WTC11 (cell line): ENCODE measurements around the gene TMEM190. TPM values are rescaled to one million over a fixed set of nuclear protein-coding genes. Genes with fewer than 3 reads are reported as not detected.

Experiments
- ATAC-seq: fragments of 200-7000 bp; cut with Tn5 transposase; 2 replicates; pipeline ENCODE4 v1.10.0; 2021; ENCODE audit warnings: mild to moderate bottlenecking, moderate library complexity
- CTCF ChIA-PET: fragments of 300-600 bp; sonication (Branson Sonifier 250); formaldehyde crosslinking; loops from one replicate; lab custom pipeline; 2021; ENCODE audit warnings: antibody characterized with exemption; lab: Charles Lee
- POLR2A ChIA-PET: fragments of 350-600 bp; sonication (Branson Sonifier 250); formaldehyde crosslinking; loops from one replicate; lab custom pipeline; 2021; ENCODE audit warnings: antibody characterized with exemption; lab: Charles Lee
- DNase-seq: peaks from one replicate; pipeline ENCODE4 v3.0.0; 2021; ENCODE audit warnings: low spot score
- H3K27ac Mint-ChIP-seq: 2 replicates; pipeline ENCODE4 v1.8.0; 2021; ENCODE audit warnings: mixed read lengths
- H3K27me3 Mint-ChIP-seq: 2 replicates; pipeline ENCODE4 v1.8.0; 2021; ENCODE audit warnings: low read depth, mild to moderate bottlenecking, moderate library complexity, mixed read lengths
- H3K36me3 Mint-ChIP-seq: 2 replicates; pipeline ENCODE4 v1.8.0; 2021; ENCODE audit warnings: mixed read lengths
- H3K4me1 Mint-ChIP-seq: 2 replicates; pipeline ENCODE4 v1.8.0; 2022; ENCODE audit warnings: mixed read lengths
- H3K4me3 Mint-ChIP-seq: 2 replicates; pipeline ENCODE4 v1.8.0; 2021; ENCODE audit warnings: mild to moderate bottlenecking, moderate library complexity, mixed read lengths
- H3K9me3 Mint-ChIP-seq: 2 replicates; pipeline ENCODE4 v1.8.0; 2021; ENCODE audit warnings: mixed read lengths
- ATF1 ChIP-seq: sonication (generic); formaldehyde crosslinking; IDR thresholded peaks from 2 replicates; pipeline ENCODE4 v1.8.1; 2023; ENCODE audit warnings: mild to moderate bottlenecking, moderate library complexity, missing genetic modification reagents
- ELF4 ChIP-seq: sonication (generic); formaldehyde crosslinking; IDR thresholded peaks from 2 replicates; pipeline ENCODE4 v1.8.1; 2022; ENCODE audit warnings: low read depth, mild to moderate bottlenecking, moderate library complexity, missing genetic modification reagents
- NFATC4 ChIP-seq: fragments of 250-450 bp; sonication (Bioruptor Pico); IDR thresholded peaks from 2 replicates; pipeline ENCODE4 v1.9.0; 2021; ENCODE audit warnings: mild to moderate bottlenecking
- PRRX2 ChIP-seq: fragments of 250-450 bp; sonication (Bioruptor Pico); IDR thresholded peaks from 2 replicates; pipeline ENCODE4 v1.8.0; 2021; ENCODE audit warnings: mild to moderate bottlenecking
- RORB ChIP-seq: fragments of 250-450 bp; sonication (Bioruptor Pico); IDR thresholded peaks from 2 replicates; pipeline ENCODE4 v1.9.0; 2021; ENCODE audit warnings: mild to moderate bottlenecking
- SMAD4 ChIP-seq: sonication (generic); formaldehyde crosslinking; IDR thresholded peaks from 2 replicates; pipeline ENCODE4 v1.8.0; 2022; ENCODE audit warnings: mild to moderate bottlenecking, missing genetic modification reagents
- TCF7 ChIP-seq: sonication (generic); formaldehyde crosslinking; IDR thresholded peaks from 2 replicates; pipeline ENCODE4 v1.8.0; 2022; ENCODE audit warnings: mild to moderate bottlenecking, low read depth, missing genetic modification reagents, moderate library complexity
- TEAD4 ChIP-seq: sonication (generic); formaldehyde crosslinking; IDR thresholded peaks from 2 replicates; pipeline ENCODE4 v1.8.0; 2022; ENCODE audit warnings: mild to moderate bottlenecking, missing genetic modification reagents
- ZNF138 ChIP-seq: sonication (generic); formaldehyde crosslinking; conservative IDR thresholded peaks from 2 replicates; pipeline ENCODE4 v1.8.1; 2022; ENCODE audit warnings: mild to moderate bottlenecking, moderate library complexity, missing genetic modification reagents
- ZNF232 ChIP-seq: sonication (generic); formaldehyde crosslinking; IDR thresholded peaks from 2 replicates; pipeline ENCODE4 v1.8.0; 2022; ENCODE audit warnings: mild to moderate bottlenecking, missing genetic modification reagents
- ZNF396 ChIP-seq: fragments of 250-450 bp; sonication (Bioruptor Pico); IDR thresholded peaks from 2 replicates; pipeline ENCODE4 v1.8.0; 2021; ENCODE audit warnings: mild to moderate bottlenecking, moderate library complexity, borderline replicate concordance
- ZNF416 ChIP-seq: fragments of 250-450 bp; sonication (Bioruptor Pico); IDR thresholded peaks from 2 replicates; pipeline ENCODE4 v1.9.0; 2021; ENCODE audit warnings: mild to moderate bottlenecking, inconsistent platforms
- ZNF423 ChIP-seq: fragments of 250-450 bp; sonication (Bioruptor Pico); IDR thresholded peaks from 2 replicates; pipeline ENCODE4 v2.1.2; 2022; ENCODE audit warnings: mild to moderate bottlenecking, moderate library complexity
- total RNA-seq: library from RNA; stranded (reverse); gene quantifications from 3 replicates; pipeline ENCODE4 v1.2.3, GENCODE V29; 2021
- TF ChIP-seq, protein P1 (sequence below): sonication (generic); formaldehyde crosslinking; conservative IDR thresholded peaks from 2 replicates; pipeline ENCODE4 v1.8.1; 2022; ENCODE audit warnings: mild to moderate bottlenecking, missing genetic modification reagents
- TF ChIP-seq, protein P2 (sequence below): fragments of 250-450 bp; sonication (Bioruptor Pico); IDR thresholded peaks from 2 replicates; pipeline ENCODE4 v1.9.0; 2021; ENCODE audit warnings: mild to moderate bottlenecking, borderline replicate concordance
- TF ChIP-seq, protein P3 (sequence below): sonication (generic); formaldehyde crosslinking; IDR thresholded peaks from 2 replicates; pipeline ENCODE4 v1.8.0; 2022; ENCODE audit warnings: mild to moderate bottlenecking, missing genetic modification reagents
- TF ChIP-seq, protein P4 (sequence below): sonication (generic); formaldehyde crosslinking; IDR thresholded peaks from 2 replicates; pipeline ENCODE4 v1.8.0; 2023; ENCODE audit warnings: missing genetic modification reagents, mild to moderate bottlenecking, borderline replicate concordance

The TMEM190 gene
- total RNA-seq, 1 experiment from 2014 or later, result 0.33 TPM

DNA sequence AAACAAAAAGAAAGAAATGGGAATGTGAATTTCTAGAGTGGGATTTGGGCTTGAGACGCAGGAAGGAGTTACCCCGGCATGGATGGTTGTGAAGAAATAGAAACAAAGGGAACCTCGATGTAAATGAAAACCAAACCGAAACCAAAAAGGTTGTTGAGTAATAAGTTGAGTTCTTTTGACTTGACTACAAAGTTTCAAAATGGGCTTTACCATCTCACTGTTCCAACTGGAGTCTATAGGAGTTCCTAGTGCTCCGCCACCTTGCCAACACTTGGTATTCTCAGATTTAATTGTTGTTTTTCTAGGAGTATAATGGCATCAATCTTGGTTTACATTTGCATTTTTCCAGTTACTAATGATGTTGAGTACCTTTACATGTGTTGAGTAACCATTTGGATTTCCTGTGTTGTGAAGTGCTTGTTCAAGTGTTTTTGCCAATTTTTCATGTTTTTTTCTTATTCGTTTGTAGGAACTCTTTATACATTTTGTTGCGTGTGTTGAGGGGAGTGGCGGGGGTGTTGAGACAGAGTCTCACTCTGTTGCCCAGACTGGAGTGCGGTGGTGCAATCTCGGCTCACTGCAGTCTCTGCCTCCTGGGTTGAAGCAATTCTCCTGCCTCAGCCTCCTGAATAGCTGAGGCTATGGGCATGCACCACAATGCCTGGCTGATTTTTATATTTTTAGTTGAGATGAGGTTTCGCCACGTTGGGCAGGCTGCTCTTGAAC, 21.7 kb downstream of the TMEM190 start:
- ATAC-seq, result no peak
- Mint-ChIP-seq H3K27me3 (peaks cover 5% of the 10 kb centered on the region), H3K27ac (no peak overlapping the region; the same call in 1 of the 2 replicates), H3K36me3 (peaks cover 23% of the 10 kb centered on the region), H3K4me3 (no peak overlapping the region), H3K9me3 (no peaks in the 10 kb centered on the region), H3K4me1 (peaks cover 16% of the 10 kb centered on the region)
- ChIA-PET POLR2A (no interaction called here), CTCF (interaction anchor here (0.9 to 1.5 kb wide), 3 partner anchors 14 to 97 kb away, joined by 3 to 6 read pairs (median 3); partner anchors contain the start of gene TMEM238)
- TF ChIP-seq, protein P1, sequence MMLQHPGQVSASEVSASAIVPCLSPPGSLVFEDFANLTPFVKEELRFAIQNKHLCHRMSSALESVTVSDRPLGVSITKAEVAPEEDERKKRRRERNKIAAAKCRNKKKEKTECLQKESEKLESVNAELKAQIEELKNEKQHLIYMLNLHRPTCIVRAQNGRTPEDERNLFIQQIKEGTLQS (CRISPR knock-in tag), result no peak
- TF ChIP-seq ELF4 (CRISPR knock-in tag), result no peak
- TF ChIP-seq ZNF423, result no peak
- TF ChIP-seq, protein P2, sequence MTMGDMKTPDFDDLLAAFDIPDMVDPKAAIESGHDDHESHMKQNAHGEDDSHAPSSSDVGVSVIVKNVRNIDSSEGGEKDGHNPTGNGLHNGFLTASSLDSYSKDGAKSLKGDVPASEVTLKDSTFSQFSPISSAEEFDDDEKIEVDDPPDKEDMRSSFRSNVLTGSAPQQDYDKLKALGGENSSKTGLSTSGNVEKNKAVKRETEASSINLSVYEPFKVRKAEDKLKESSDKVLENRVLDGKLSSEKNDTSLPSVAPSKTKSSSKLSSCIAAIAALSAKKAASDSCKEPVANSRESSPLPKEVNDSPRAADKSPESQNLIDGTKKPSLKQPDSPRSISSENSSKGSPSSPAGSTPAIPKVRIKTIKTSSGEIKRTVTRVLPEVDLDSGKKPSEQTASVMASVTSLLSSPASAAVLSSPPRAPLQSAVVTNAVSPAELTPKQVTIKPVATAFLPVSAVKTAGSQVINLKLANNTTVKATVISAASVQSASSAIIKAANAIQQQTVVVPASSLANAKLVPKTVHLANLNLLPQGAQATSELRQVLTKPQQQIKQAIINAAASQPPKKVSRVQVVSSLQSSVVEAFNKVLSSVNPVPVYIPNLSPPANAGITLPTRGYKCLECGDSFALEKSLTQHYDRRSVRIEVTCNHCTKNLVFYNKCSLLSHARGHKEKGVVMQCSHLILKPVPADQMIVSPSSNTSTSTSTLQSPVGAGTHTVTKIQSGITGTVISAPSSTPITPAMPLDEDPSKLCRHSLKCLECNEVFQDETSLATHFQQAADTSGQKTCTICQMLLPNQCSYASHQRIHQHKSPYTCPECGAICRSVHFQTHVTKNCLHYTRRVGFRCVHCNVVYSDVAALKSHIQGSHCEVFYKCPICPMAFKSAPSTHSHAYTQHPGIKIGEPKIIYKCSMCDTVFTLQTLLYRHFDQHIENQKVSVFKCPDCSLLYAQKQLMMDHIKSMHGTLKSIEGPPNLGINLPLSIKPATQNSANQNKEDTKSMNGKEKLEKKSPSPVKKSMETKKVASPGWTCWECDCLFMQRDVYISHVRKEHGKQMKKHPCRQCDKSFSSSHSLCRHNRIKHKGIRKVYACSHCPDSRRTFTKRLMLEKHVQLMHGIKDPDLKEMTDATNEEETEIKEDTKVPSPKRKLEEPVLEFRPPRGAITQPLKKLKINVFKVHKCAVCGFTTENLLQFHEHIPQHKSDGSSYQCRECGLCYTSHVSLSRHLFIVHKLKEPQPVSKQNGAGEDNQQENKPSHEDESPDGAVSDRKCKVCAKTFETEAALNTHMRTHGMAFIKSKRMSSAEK (CRISPR knock-in tag), result no peak
- TF ChIP-seq, protein P3, sequence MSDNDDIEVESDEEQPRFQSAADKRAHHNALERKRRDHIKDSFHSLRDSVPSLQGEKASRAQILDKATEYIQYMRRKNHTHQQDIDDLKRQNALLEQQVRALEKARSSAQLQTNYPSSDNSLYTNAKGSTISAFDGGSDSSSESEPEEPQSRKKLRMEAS (CRISPR knock-in tag), result no peak
- TF ChIP-seq NFATC4, result no peak
- TF ChIP-seq RORB (CRISPR knock-in tag), result no peak
- no peak for TF ChIP-seq ZNF232
- TF ChIP-seq, protein P4, sequence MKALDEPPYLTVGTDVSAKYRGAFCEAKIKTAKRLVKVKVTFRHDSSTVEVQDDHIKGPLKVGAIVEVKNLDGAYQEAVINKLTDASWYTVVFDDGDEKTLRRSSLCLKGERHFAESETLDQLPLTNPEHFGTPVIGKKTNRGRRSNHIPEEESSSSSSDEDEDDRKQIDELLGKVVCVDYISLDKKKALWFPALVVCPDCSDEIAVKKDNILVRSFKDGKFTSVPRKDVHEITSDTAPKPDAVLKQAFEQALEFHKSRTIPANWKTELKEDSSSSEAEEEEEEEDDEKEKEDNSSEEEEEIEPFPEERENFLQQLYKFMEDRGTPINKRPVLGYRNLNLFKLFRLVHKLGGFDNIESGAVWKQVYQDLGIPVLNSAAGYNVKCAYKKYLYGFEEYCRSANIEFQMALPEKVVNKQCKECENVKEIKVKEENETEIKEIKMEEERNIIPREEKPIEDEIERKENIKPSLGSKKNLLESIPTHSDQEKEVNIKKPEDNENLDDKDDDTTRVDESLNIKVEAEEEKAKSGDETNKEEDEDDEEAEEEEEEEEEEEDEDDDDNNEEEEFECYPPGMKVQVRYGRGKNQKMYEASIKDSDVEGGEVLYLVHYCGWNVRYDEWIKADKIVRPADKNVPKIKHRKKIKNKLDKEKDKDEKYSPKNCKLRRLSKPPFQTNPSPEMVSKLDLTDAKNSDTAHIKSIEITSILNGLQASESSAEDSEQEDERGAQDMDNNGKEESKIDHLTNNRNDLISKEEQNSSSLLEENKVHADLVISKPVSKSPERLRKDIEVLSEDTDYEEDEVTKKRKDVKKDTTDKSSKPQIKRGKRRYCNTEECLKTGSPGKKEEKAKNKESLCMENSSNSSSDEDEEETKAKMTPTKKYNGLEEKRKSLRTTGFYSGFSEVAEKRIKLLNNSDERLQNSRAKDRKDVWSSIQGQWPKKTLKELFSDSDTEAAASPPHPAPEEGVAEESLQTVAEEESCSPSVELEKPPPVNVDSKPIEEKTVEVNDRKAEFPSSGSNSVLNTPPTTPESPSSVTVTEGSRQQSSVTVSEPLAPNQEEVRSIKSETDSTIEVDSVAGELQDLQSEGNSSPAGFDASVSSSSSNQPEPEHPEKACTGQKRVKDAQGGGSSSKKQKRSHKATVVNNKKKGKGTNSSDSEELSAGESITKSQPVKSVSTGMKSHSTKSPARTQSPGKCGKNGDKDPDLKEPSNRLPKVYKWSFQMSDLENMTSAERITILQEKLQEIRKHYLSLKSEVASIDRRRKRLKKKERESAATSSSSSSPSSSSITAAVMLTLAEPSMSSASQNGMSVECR, result no peak
- TF ChIP-seq SMAD4, result no peak
- TF ChIP-seq TEAD4 (CRISPR knock-in tag), result no peak
- no peak for TF ChIP-seq ATF1 (CRISPR knock-in tag)
- TF ChIP-seq ZNF396 (CRISPR knock-in tag), result no peak
- TF ChIP-seq ZNF138, result no peak
- TF ChIP-seq TCF7, result no peak
- no peak for TF ChIP-seq PRRX2
- TF ChIP-seq ZNF416 (CRISPR knock-in tag), result no peak
- no peak for DNase-seq
